NCI-H1105 (cell line): ENCODE measurements around the gene PON2.
A peak's percentile ranks its signal among the peaks of the same experiment; 100 is the strongest.
"Not testable (repeated sequence)": the region's sequence is repeated elsewhere in the genome, so short reads cannot be mapped to it uniquely, and the experiment has no call there.

Source experiments
- DNase-seq: peaks from one replicate; lab custom pipeline; 2025; lab: John Stamatoyannopoulos, UW

PON2 gene

GRCh38 chr7:95405208-95405607 is 29.6 kb downstream of the PON2 start:
- no peak for DNase-seq

- peak; percentile 5 for DNase-seq
These were observed 30.4 kb downstream of the PON2 start for GRCh38 chr7:95404316-95404865.

- peak; percentile 10 for DNase-seq
These were observed 36.5 kb downstream of the PON2 start for GRCh38 chr7:95398155-95398940.

GRCh38 chr7:95397381-95397780 is 37.4 kb downstream of the PON2 start:
- DNase-seq: no peak

- DNase-seq: no peak
These were observed 38.4 kb downstream of the PON2 start, which contains the start of gene PON3 for GRCh38 chr7:95396136-95397032. Gene PON3, minus strand, starts transcription at chr7:95396375. Its CDS starts 25 bp downstream, at chr7:95396350.

- no peak for DNase-seq
These were observed 39.1 kb downstream of the PON2 start for GRCh38 chr7:95395755-95396135.

- DNase-seq: no peak
These were observed 40.5 kb downstream of the PON2 start for GRCh38 chr7:95394370-95394769.

GRCh38 chr7:95391761-95392160 is 43.1 kb downstream of the PON2 start:
- DNase-seq: no peak

- no peak for DNase-seq
These were observed 45.3 kb downstream of the PON2 start for GRCh38 chr7:95389516-95389915.

GRCh38 chr7:95379457-95379856 is 55.4 kb downstream of the PON2 start:
- DNase-seq: not testable (repeated sequence)

GRCh38 chr7:95376632-95377400 is 58.0 kb downstream of the PON2 start:
- DNase-seq: no peak

GRCh38 chr7:95375591-95376257 is 59.1 kb downstream of the PON2 start:
- DNase-seq: no peak

- no peak for DNase-seq
These were observed 61.5 kb downstream of the PON2 start for GRCh38 chr7:95373323-95373722.

GRCh38 chr7:95368235-95368634 is 66.6 kb downstream of the PON2 start:
- no peak for DNase-seq

- no peak for DNase-seq
These were observed 67.2 kb downstream of the PON2 start for GRCh38 chr7:95367606-95368005.

GRCh38 chr7:95365151-95365550 is 69.7 kb downstream of the PON2 start:
- DNase-seq: no peak

GRCh38 chr7:95357623-95358022 is 77.2 kb downstream of the PON2 start:
- no peak for DNase-seq
